ENCODE data around the gene OR6C68. TPM values are rescaled to one million over a fixed set of nuclear protein-coding genes. Genes with fewer than 3 reads are reported as not detected.
"Not testable (repeated sequence)": the region's sequence is repeated elsewhere in the genome, so short reads cannot be mapped to it uniquely, and the experiment has no call there.

OR6C68 gene
- polyA plus RNA-seq (2011; rRNA removed): not detected in 2 replicates
- not detected in 2 replicates for polyA minus RNA-seq (2011; rRNA and poly(A)+ RNA removed)

DNA sequence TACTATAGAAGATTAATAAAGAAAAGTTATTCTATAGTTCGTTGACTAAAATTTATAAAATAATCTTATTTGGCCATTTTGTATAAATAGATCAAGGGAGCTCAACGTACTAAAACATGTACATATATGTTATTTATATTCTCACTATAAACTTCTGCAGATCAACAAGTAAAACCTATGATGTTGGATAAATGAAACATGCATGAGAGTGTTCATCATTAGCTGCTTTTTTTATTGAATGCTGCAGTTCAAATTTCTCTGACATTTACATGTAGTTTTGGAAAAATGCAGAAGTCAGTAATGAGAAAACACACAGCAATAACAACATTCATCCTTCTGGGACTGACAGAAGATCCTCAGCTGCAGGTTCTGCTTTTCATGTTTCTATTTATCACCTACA, at the start of gene OR6C68:
Gene OR6C68 (plus strand): TSS at position 301 of the 400 bp plus-strand sequence. CDS start 0 bp downstream, at position 301.
- Histone ChIP-seq H3K27me3 (ENCODE audit: control insufficient read depth, insufficient read depth, low read length) (no peaks in the 10 kb centered on the region), H3K4me3 (ENCODE audit: low read depth, low read length) (no peak within 1 kb of the TSS), H3K36me3 (ENCODE audit: control insufficient read depth, insufficient read depth, low read length) (no peaks in the 10 kb centered on the region)
- TF ChIP-seq, protein P1, sequence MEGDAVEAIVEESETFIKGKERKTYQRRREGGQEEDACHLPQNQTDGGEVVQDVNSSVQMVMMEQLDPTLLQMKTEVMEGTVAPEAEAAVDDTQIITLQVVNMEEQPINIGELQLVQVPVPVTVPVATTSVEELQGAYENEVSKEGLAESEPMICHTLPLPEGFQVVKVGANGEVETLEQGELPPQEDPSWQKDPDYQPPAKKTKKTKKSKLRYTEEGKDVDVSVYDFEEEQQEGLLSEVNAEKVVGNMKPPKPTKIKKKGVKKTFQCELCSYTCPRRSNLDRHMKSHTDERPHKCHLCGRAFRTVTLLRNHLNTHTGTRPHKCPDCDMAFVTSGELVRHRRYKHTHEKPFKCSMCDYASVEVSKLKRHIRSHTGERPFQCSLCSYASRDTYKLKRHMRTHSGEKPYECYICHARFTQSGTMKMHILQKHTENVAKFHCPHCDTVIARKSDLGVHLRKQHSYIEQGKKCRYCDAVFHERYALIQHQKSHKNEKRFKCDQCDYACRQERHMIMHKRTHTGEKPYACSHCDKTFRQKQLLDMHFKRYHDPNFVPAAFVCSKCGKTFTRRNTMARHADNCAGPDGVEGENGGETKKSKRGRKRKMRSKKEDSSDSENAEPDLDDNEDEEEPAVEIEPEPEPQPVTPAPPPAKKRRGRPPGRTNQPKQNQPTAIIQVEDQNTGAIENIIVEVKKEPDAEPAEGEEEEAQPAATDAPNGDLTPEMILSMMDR (IDR thresholded peaks at IDR 0.05; ENCODE audit: insufficient read depth, low read depth, low read length): no peak
- ChIA-PET POLR2A (no interaction called here), CTCF (no interaction called here)
- no peak for DNase-seq (ENCODE audit: low read depth)

DNA sequence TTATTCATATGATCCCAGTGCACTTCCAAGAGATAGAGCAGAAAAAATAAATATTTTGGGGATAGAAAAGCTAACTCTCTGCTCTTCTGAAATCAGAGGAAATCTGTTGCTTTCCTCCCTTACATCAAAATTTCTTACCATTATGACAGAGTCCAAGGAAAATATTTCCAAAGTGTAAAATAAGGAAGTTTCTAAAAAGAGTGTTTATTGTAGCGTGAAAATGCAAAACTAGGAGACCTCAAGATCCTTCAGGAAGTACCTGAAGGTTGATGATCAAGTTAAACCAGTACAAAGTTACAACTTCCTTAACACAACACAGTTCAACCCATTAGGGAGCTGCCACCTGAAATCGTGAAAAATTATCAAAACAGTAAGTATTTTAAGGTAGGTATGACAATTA, 48.4 kb upstream of the OR6C68 start, which contains the start of gene OR6C2:
Gene OR6C2 (plus strand): TSS at position 301 of the 400 bp plus-strand sequence. CDS start 8,138 bp downstream, outside the sequence.
- ChIA-PET POLR2A (no interaction called here), CTCF (no interaction called here)
- no peak for DNase-seq (ENCODE audit: low read depth)
- Histone ChIP-seq H3K36me3 (ENCODE audit: control insufficient read depth, insufficient read depth, low read length) (no peaks in the 10 kb centered on the region), H3K27me3 (ENCODE audit: control insufficient read depth, insufficient read depth, low read length) (no peaks in the 10 kb centered on the region), H3K4me3 (ENCODE audit: low read depth, low read length) (no peak within 1 kb of the TSS)
- TF ChIP-seq, protein P1 (IDR thresholded peaks at IDR 0.05; ENCODE audit: insufficient read depth, low read depth, low read length): no peak

DNA sequence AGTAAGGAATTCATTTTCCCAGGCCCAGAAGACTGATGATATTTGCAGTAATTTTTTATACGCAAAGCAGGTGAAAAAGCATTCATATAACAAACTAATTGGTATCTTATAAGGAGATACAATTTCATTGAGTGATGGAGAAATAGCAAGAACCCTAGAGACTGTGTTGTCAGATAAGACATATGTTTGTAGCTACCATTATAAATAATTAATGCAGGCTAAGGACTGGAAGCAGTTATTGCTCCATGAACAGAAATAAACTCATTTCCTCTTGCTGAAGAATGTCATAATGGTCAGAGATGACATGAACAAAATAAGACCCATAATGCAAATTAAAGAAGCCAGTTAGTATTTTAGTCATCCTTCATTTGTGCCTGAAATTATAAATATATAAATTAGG, 46.8 kb upstream of the OR6C68 start:
- TF ChIP-seq, protein P1 (IDR thresholded peaks at IDR 0.05; ENCODE audit: insufficient read depth, low read depth, low read length): no peak
- Histone ChIP-seq H3K36me3 (ENCODE audit: control insufficient read depth, insufficient read depth, low read length) (no peaks in the 10 kb centered on the region), H3K27me3 (ENCODE audit: control insufficient read depth, insufficient read depth, low read length) (no peaks in the 10 kb centered on the region), H3K4me3 (ENCODE audit: low read depth, low read length) (no peak overlapping the region)
- DNase-seq (ENCODE audit: low read depth): no peak
- POLR2A ChIA-PET: no interaction called here
- CTCF ChIA-PET: interaction anchor here (0.6 kb wide), 1 partner anchor 17 kb away, joined by 3 read pairs; no protein-coding TSS in a partner anchor

DNA sequence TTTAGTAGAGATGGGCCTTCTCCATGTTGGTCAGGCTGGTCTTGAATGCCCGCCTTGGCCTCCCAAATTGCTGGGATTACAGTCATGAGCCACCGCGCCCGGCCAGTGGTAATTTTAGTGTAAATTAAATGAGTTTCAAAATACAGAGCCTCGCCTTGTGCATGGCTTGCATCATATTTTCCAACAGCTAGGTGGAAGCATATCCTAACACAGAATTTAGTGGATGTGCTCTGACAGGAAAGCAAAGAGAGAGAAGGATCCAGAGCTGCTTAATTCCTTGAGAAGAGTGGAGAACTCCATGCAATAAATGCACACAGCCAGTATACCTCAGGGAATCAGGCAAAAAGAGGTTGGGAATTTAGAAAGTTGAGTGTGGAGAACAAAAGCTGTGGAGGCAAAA, 45.9 kb upstream of the OR6C68 start:
- Histone ChIP-seq H3K4me3 (ENCODE audit: low read depth, low read length) (no peak overlapping the region), H3K36me3 (ENCODE audit: control insufficient read depth, insufficient read depth, low read length) (no peaks in the 10 kb centered on the region), H3K27me3 (ENCODE audit: control insufficient read depth, insufficient read depth, low read length) (no peaks in the 10 kb centered on the region)
- ChIA-PET CTCF (no interaction called here), POLR2A (no interaction called here)
- DNase-seq (ENCODE audit: low read depth): no peak
- TF ChIP-seq, protein P1 (IDR thresholded peaks at IDR 0.05; ENCODE audit: insufficient read depth, low read depth, low read length): no peak

DNA sequence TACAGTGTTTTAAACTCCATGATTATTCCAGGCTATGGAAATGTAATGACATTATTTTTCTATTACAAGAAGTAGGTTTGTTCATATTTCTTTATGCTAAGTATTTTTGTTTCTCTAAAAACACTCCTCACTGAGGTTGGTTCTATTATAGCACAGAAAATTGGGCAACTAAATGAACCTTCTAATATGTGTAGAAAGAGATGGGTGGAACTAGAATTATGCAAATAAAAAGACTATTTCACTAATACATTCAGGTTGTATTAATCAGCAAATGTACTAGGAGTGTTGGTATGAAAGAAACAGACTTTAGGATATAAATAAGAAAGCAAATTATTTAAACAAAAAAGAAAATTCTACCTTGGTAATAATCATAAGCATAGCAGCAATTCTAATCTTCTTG, 43.4 kb upstream of the OR6C68 start:
- no peak for DNase-seq (ENCODE audit: low read depth)
- CTCF ChIA-PET: no interaction called here
- H3K36me3 ChIP-seq (ENCODE audit: control insufficient read depth, insufficient read depth, low read length): no peaks in the 10 kb centered on the region
- TF ChIP-seq, protein P1 (IDR thresholded peaks at IDR 0.05; ENCODE audit: insufficient read depth, low read depth, low read length): no peak
- H3K4me3 ChIP-seq (ENCODE audit: low read depth, low read length): no peak overlapping the region
- POLR2A ChIA-PET: no interaction called here
- no peaks in the 10 kb centered on the region for H3K27me3 ChIP-seq (ENCODE audit: control insufficient read depth, insufficient read depth, low read length)

DNA sequence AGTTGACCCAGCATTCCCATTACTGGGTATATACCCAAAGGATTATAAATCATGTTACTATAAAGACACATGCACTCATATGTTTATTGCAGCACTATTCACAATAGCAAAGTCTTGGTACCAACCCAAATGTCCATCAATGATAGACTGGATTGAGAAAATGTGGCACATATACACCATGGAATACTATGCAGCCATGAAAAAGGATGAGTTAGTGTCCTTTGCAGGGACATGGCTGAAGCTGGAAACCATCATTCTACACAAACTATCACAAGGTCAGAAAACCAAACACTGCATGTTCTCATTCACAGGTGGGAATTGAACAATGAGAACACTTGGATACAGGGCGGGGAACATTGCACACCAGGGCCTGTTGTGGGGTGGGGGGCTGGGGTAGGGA, 27.3 kb upstream of the OR6C68 start:
- DNase-seq (ENCODE audit: low read depth); H3K36me3 ChIP-seq (ENCODE audit: control insufficient read depth, insufficient read depth, low read length); H3K27me3 ChIP-seq (ENCODE audit: control insufficient read depth, insufficient read depth, low read length); POLR2A ChIA-PET; CTCF ChIA-PET; H3K4me3 ChIP-seq (ENCODE audit: low read depth, low read length): not testable (repeated sequence)

Data from BJ (cell line).